ENCODE measurements around the gene EML3.

Gene EML3

DNA sequence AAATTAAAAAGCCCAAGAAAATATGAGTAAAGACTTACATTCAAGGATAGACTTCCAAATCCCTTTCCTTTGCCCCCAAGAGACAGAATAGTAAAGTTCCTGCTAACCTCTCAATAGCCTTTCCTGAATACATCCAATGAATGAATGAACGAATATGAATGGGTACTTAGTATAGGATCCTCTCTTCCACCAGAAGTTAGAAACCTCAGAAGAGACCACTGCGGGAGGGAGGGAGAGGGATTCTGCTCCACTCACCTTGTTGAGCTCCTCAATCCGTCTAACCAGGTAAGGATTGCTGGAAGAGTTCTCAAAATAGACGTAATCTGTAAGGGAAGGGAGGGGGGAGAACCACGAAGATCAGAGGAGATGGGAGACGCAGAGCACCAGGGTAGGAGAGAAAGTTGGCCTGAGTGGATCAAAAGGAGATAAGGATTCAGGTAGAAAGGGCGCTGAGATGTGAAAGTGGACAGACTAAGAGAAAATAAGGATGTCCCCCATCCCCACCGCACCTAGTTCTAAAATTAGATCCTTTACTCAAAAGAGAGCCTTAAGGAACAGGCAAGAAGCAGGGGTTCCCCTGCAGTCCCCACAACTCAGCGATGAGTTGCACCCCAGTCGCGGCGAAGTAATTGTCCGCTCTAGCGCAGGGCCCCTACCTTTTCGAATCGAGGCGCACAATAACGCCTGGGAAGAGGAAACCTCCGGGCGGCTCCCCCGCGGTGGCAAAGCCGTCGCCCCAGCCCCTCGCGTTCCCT lies 12.0 kb downstream of the EML3 start:
- no peak for ATAC-seq
- TF ChIP-seq TCF4 (CRISPR knock-in tag; IDR thresholded peaks at IDR 0.05; ENCODE audit: borderline replicate concordance) (no peak), GLIS3 (CRISPR knock-in tag; IDR thresholded peaks at IDR 0.05) (no peak), ZFP3 (CRISPR knock-in tag; IDR thresholded peaks at IDR 0.05) (no peak)

DNA sequence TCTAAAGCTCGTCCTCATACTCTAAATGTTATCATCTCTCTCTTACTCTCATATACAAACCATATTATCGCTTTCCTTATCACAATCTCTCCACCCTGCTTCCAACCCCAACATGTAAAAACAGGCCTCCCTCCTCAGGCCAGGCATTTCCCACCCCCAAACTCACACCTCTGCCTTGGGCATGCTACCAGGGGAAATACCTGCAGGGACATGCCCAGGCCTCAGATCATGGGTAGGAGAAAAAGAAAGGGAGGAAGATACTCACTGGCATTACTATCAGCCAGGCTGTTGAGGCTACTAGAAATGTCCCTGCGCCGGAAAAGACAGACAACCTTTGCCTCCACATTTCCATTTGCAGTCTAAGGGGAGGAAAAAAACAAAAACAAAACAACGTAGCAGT lies 12.7 kb downstream of the EML3 start:
- no peak for TF ChIP-seq ARNTL (CRISPR knock-in tag; IDR thresholded peaks at IDR 0.05; ENCODE audit: borderline replicate concordance, low read depth)
- ATAC-seq, result no peak

- TF ChIP-seq, protein P1, sequence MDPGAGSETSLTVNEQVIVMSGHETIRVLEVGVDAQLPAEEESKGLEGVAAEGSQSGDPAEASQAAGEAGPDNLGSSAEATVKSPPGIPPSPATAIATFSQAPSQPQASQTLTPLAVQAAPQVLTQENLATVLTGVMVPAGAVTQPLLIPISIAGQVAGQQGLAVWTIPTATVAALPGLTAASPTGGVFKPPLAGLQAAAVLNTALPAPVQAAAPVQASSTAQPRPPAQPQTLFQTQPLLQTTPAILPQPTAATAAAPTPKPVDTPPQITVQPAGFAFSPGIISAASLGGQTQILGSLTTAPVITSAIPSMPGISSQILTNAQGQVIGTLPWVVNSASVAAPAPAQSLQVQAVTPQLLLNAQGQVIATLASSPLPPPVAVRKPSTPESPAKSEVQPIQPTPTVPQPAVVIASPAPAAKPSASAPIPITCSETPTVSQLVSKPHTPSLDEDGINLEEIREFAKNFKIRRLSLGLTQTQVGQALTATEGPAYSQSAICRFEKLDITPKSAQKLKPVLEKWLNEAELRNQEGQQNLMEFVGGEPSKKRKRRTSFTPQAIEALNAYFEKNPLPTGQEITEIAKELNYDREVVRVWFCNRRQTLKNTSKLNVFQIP (CRISPR knock-in tag; IDR thresholded peaks at IDR 0.05; ENCODE audit: borderline replicate concordance, low read depth), result no peak
- no peak for TF ChIP-seq ISL1 (CRISPR knock-in tag; IDR thresholded peaks at IDR 0.05)
- TF ChIP-seq SNAI2 (CRISPR knock-in tag; IDR thresholded peaks at IDR 0.05), result no peak
- no peak for TF ChIP-seq TOX (CRISPR knock-in tag; IDR thresholded peaks at IDR 0.05; ENCODE audit: borderline replicate concordance)
- TF ChIP-seq GLIS3 (CRISPR knock-in tag; IDR thresholded peaks at IDR 0.05), result no peak
- no peak for TF ChIP-seq CSDC2 (CRISPR knock-in tag; IDR thresholded peaks at IDR 0.05)
- peak; percentile 77 for ATAC-seq
Observed at GRCh38 chr11:62599069-62599696, 13.4 kb downstream of the EML3 start.

DNA sequence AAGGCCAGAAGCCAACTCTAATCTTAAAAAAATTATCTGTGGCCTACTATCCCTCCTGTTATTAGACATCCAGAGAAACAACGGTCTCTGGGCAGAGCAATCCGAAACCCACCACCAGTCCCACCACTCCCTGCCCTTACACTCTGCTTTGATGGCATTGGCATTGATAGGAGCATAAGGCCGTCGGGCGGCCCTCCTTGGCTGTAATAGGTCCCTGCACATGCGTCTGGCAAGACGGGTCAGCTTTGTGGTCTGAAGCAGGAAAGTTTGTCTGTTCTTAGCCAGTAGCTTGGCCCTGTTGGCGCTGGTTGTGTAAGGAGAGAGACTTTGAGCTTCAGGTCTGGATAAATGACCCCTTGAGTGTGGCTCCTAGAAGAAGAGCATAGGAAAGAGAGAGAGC lies 17.5 kb downstream of the EML3 start:
- TF ChIP-seq, protein P2, sequence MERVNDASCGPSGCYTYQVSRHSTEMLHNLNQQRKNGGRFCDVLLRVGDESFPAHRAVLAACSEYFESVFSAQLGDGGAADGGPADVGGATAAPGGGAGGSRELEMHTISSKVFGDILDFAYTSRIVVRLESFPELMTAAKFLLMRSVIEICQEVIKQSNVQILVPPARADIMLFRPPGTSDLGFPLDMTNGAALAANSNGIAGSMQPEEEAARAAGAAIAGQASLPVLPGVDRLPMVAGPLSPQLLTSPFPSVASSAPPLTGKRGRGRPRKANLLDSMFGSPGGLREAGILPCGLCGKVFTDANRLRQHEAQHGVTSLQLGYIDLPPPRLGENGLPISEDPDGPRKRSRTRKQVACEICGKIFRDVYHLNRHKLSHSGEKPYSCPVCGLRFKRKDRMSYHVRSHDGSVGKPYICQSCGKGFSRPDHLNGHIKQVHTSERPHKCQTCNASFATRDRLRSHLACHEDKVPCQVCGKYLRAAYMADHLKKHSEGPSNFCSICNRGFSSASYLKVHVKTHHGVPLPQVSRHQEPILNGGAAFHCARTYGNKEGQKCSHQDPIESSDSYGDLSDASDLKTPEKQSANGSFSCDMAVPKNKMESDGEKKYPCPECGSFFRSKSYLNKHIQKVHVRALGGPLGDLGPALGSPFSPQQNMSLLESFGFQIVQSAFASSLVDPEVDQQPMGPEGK (CRISPR knock-in tag; IDR thresholded peaks at IDR 0.05; ENCODE audit: borderline replicate concordance), result no peak
- TF ChIP-seq CSDC2 (CRISPR knock-in tag; IDR thresholded peaks at IDR 0.05) (no peak), ARNTL (CRISPR knock-in tag; IDR thresholded peaks at IDR 0.05; ENCODE audit: borderline replicate concordance, low read depth) (no peak), ZNF70 (CRISPR knock-in tag; IDR thresholded peaks at IDR 0.05) (no peak), SNAI2 (CRISPR knock-in tag; IDR thresholded peaks at IDR 0.05) (no peak), PPARA (CRISPR knock-in tag; IDR thresholded peaks at IDR 0.05; ENCODE audit: borderline replicate concordance) (no peak), GLIS3 (CRISPR knock-in tag; IDR thresholded peaks at IDR 0.05) (no peak), BACH2 (CRISPR knock-in tag; IDR thresholded peaks at IDR 0.05; ENCODE audit: borderline replicate concordance) (no peak), ZNF8 (CRISPR knock-in tag; IDR thresholded peaks at IDR 0.05) (no peak), RARB (CRISPR knock-in tag; IDR thresholded peaks at IDR 0.05) (no peak), TCF4 (CRISPR knock-in tag; IDR thresholded peaks at IDR 0.05; ENCODE audit: borderline replicate concordance) (no peak), ZNF565 (CRISPR knock-in tag; conservative IDR thresholded peaks at IDR 0.05; ENCODE audit: low read depth) (no peak), ESRRG (CRISPR knock-in tag; IDR thresholded peaks at IDR 0.05) (no peak), ZFP3 (CRISPR knock-in tag; IDR thresholded peaks at IDR 0.05) (no peak), OSR1 (CRISPR knock-in tag; IDR thresholded peaks at IDR 0.05) (no peak), CREB5 (CRISPR knock-in tag; IDR thresholded peaks at IDR 0.05; ENCODE audit: low read depth) (no peak), ZFP30 (CRISPR knock-in tag; IDR thresholded peaks at IDR 0.05) (no peak)
- TF ChIP-seq, protein P1 (CRISPR knock-in tag; IDR thresholded peaks at IDR 0.05; ENCODE audit: borderline replicate concordance, low read depth), result no peak
- TF ChIP-seq, protein P3, sequence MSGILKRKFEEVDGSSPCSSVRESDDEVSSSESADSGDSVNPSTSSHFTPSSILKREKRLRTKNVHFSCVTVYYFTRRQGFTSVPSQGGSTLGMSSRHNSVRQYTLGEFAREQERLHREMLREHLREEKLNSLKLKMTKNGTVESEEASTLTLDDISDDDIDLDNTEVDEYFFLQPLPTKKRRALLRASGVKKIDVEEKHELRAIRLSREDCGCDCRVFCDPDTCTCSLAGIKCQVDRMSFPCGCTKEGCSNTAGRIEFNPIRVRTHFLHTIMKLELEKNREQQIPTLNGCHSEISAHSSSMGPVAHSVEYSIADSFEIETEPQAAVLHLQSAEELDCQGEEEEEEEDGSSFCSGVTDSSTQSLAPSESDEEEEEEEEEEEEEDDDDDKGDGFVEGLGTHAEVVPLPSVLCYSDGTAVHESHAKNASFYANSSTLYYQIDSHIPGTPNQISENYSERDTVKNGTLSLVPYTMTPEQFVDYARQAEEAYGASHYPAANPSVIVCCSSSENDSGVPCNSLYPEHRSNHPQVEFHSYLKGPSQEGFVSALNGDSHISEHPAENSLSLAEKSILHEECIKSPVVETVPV (CRISPR knock-in tag; IDR thresholded peaks at IDR 0.05), result no peak
- no peak for ATAC-seq

Measured in SK-N-SH treated with all-trans-retinoic acid at 6 μM for 48 hours (cell line).